Astrocyte (in vitro differentiated cells and primary cell): Measurements from ENCODE around the gene SPACA1. TPM values are rescaled to one million over a fixed set of nuclear protein-coding genes. Genes with fewer than 3 reads are reported as not detected.

Experiments used
- DNase-seq: peaks from one replicate; pipeline ENCODE4 v3.0.0-alpha.2; 2010; ENCODE audit warnings: low read depth
- FAIRE-seq: peaks from 2 replicates; lab custom pipeline; 2011; peaks lifted over from hg19 to GRCh38; lab: Jason Lieb, UNC
- H2AFZ ChIP-seq: 2 replicates; pipeline ENCODE4 v1.6.0; 2012; ENCODE audit warnings: low read depth, low read length, inconsistent platforms
- H3K27ac ChIP-seq: 2 replicates; pipeline ENCODE4 v1.5.1; 2011; ENCODE audit warnings: low read depth, low read length, inconsistent platforms
- H3K27me3 ChIP-seq: 2 replicates; pipeline ENCODE4 v1.6.0; 2011; ENCODE audit warnings: low read length, inconsistent platforms; ENCODE audit not compliant: insufficient read depth
- H3K36me3 ChIP-seq: 2 replicates; pipeline ENCODE4 v1.5.1; 2011; ENCODE audit warnings: low read length, inconsistent platforms; ENCODE audit not compliant: insufficient read depth
- H3K4me1 ChIP-seq: 2 replicates; pipeline ENCODE4 v1.5.1; 2011; ENCODE audit warnings: low read length, inconsistent platforms; ENCODE audit not compliant: insufficient read depth
- H3K4me2 ChIP-seq: 2 replicates; pipeline ENCODE4 v1.6.0; 2012; ENCODE audit warnings: low read length, inconsistent platforms
- H3K4me3 ChIP-seq: 2 replicates; pipeline ENCODE4 v1.5.1; 2011; ENCODE audit warnings: low read depth, mild to moderate bottlenecking, low read length, inconsistent platforms; ENCODE audit not compliant: insufficient read depth
- H3K79me2 ChIP-seq: 2 replicates; pipeline ENCODE4 v1.6.0; 2012; ENCODE audit warnings: mild to moderate bottlenecking, low read length, inconsistent platforms; ENCODE audit not compliant: insufficient read depth
- H3K9ac ChIP-seq: 2 replicates; pipeline ENCODE4 v1.6.0; 2012; ENCODE audit warnings: mild to moderate bottlenecking, low read length, inconsistent platforms
- H3K9me3 ChIP-seq: 2 replicates; pipeline ENCODE4 v1.5.1; 2012; ENCODE audit warnings: low read depth, mild to moderate bottlenecking, low read length, inconsistent platforms; ENCODE audit not compliant: insufficient read depth
- H4K20me1 ChIP-seq: 2 replicates; pipeline ENCODE4 v1.6.0; 2012; ENCODE audit warnings: low read length, inconsistent platforms; ENCODE audit not compliant: insufficient read depth
- H3K27ac Mint-ChIP-seq: one replicate; pipeline ENCODE4 v1.8.0; 2021; ENCODE audit warnings: mild to moderate bottlenecking, mixed read lengths; ENCODE audit not compliant: unreplicated experiment
- H3K27me3 Mint-ChIP-seq: one replicate; pipeline ENCODE4 v1.8.0; 2021; ENCODE audit warnings: low read depth, mixed read lengths; ENCODE audit not compliant: unreplicated experiment
- H3K36me3 Mint-ChIP-seq: one replicate; pipeline ENCODE4 v1.8.0; 2021; ENCODE audit warnings: low read depth, mixed read lengths; ENCODE audit not compliant: unreplicated experiment
- H3K4me1 Mint-ChIP-seq: one replicate; pipeline ENCODE4 v1.8.0; 2021; ENCODE audit warnings: low read depth, mixed read lengths; ENCODE audit not compliant: unreplicated experiment
- H3K4me3 Mint-ChIP-seq: one replicate; pipeline ENCODE4 v1.8.0; 2021; ENCODE audit warnings: mild to moderate bottlenecking, moderate library complexity, mixed read lengths; ENCODE audit not compliant: unreplicated experiment
- H3K9me3 Mint-ChIP-seq: one replicate; pipeline ENCODE4 v1.8.0; 2021; ENCODE audit warnings: mild to moderate bottlenecking, mixed read lengths; ENCODE audit not compliant: unreplicated experiment
- EZH2 ChIP-seq: IDR thresholded peaks from 2 replicates; pipeline ENCODE4 v1.6.1; 2012; ENCODE audit warnings: mild to moderate bottlenecking, low read length, inconsistent platforms; ENCODE audit not compliant: insufficient read depth
- total RNA-seq: library from RNA; stranded (reverse); gene quantifications from 2 replicates; pipeline ENCODE4 v1.2.1, GENCODE V29; 2021
- TF ChIP-seq, protein P1 (sequence below): IDR thresholded peaks from 2 replicates; pipeline ENCODE4 v1.5.1; 2011; ENCODE audit warnings: low read depth, mild to moderate bottlenecking, inconsistent platforms, low read length, moderate library complexity; ENCODE audit not compliant: insufficient read depth

The SPACA1 gene
- total RNA-seq, 1 donor from 2014 or later: not detected

- H3K4me3 ChIP-seq: no peak overlapping the region
- H3K4me2 ChIP-seq: no peak overlapping the region
- no peaks in the 10 kb centered on the region for H3K9me3 ChIP-seq
- TF ChIP-seq, protein P1, sequence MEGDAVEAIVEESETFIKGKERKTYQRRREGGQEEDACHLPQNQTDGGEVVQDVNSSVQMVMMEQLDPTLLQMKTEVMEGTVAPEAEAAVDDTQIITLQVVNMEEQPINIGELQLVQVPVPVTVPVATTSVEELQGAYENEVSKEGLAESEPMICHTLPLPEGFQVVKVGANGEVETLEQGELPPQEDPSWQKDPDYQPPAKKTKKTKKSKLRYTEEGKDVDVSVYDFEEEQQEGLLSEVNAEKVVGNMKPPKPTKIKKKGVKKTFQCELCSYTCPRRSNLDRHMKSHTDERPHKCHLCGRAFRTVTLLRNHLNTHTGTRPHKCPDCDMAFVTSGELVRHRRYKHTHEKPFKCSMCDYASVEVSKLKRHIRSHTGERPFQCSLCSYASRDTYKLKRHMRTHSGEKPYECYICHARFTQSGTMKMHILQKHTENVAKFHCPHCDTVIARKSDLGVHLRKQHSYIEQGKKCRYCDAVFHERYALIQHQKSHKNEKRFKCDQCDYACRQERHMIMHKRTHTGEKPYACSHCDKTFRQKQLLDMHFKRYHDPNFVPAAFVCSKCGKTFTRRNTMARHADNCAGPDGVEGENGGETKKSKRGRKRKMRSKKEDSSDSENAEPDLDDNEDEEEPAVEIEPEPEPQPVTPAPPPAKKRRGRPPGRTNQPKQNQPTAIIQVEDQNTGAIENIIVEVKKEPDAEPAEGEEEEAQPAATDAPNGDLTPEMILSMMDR: no peak
- TF ChIP-seq EZH2: no peak
- no peak overlapping the region for H3K9ac ChIP-seq
- Mint-ChIP-seq H3K27ac (no peak overlapping the region), H3K36me3 (no peaks in the 10 kb centered on the region), H3K4me1 (no peaks in the 10 kb centered on the region), H3K9me3 (no peaks in the 10 kb centered on the region), H3K27me3 (no peaks in the 10 kb centered on the region), H3K4me3 (no peak overlapping the region)
- FAIRE-seq (no peak), DNase-seq (no peak)
- H3K4me1 ChIP-seq: no peaks in the 10 kb centered on the region
- no peaks in the 10 kb centered on the region for H4K20me1 ChIP-seq
- H3K27me3 ChIP-seq: no peaks in the 10 kb centered on the region
- no peak overlapping the region for H3K27ac ChIP-seq
- no peaks in the 10 kb centered on the region for H3K36me3 ChIP-seq
- no peak overlapping the region for H2AFZ ChIP-seq
- H3K79me2 ChIP-seq: no peaks in the 10 kb centered on the region
Observed at GRCh38 chr6:88020439-88020838, 27.2 kb upstream of the SPACA1 start.

DNA sequence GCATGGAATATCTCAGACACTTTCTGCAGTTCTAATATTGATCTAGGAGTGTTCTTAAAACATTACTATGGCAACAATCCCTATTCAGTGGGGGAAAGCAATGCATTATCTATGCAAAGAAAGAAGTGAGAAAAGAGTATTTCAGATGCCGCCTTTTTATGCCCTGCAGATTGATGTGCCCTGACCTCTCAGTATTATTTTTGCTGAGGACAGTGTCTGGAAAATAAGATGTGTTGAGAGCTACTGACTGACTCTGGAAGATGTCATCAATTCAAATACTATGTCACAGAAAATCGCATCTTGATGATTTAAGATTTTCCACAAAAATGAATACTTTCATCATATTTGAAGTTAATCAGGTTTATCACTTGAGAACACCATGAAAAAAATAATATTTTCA is 22.9 kb upstream of the SPACA1 start:
- FAIRE-seq: no peak
- H3K4me3 Mint-ChIP-seq: no peak overlapping the region

GRCh38 chr6:88031550-88031949 is 16.1 kb upstream of the SPACA1 start:
- H3K4me1 Mint-ChIP-seq: no peaks in the 10 kb centered on the region
- H3K27ac ChIP-seq: no peak overlapping the region
- no peak overlapping the region for H3K9ac ChIP-seq
- no peaks in the 10 kb centered on the region for H4K20me1 ChIP-seq
- H3K36me3 ChIP-seq: no peaks in the 10 kb centered on the region
- H3K27ac Mint-ChIP-seq: no peak overlapping the region
- H2AFZ ChIP-seq: no peak overlapping the region
- no peak for TF ChIP-seq EZH2
- TF ChIP-seq, protein P1: no peak
- H3K4me3 ChIP-seq: no peak overlapping the region
- no peaks in the 10 kb centered on the region for H3K27me3 Mint-ChIP-seq
- no peaks in the 10 kb centered on the region for H3K79me2 ChIP-seq
- peaks cover 19% of the 10 kb centered on the region for H3K9me3 Mint-ChIP-seq
- H3K4me3 Mint-ChIP-seq: no peak overlapping the region
- H3K36me3 Mint-ChIP-seq: no peaks in the 10 kb centered on the region
- FAIRE-seq: no peak
- H3K4me2 ChIP-seq: no peak overlapping the region
- H3K9me3 ChIP-seq: peaks cover 2% of the 10 kb centered on the region
- H3K4me1 ChIP-seq: no peaks in the 10 kb centered on the region
- no peaks in the 10 kb centered on the region for H3K27me3 ChIP-seq
- DNase-seq: no peak

More for the DNA sequence above, 22.9 kb upstream of the SPACA1 start:
- H4K20me1 ChIP-seq: no peaks in the 10 kb centered on the region
- no peak for DNase-seq
- Mint-ChIP-seq H3K27ac (no peak overlapping the region), H3K9me3 (peaks cover 4% of the 10 kb centered on the region), H3K36me3 (no peaks in the 10 kb centered on the region), H3K4me1 (no peaks in the 10 kb centered on the region), H3K27me3 (no peaks in the 10 kb centered on the region)
- TF ChIP-seq EZH2: no peak
- TF ChIP-seq, protein P1: no peak
- H3K27ac ChIP-seq: no peak overlapping the region
- no peaks in the 10 kb centered on the region for H3K9me3 ChIP-seq
- no peaks in the 10 kb centered on the region for H3K79me2 ChIP-seq
- no peaks in the 10 kb centered on the region for H3K27me3 ChIP-seq
- H3K9ac ChIP-seq: no peak overlapping the region
- no peak overlapping the region for H3K4me3 ChIP-seq
- H3K36me3 ChIP-seq: no peaks in the 10 kb centered on the region
- H3K4me2 ChIP-seq: no peak overlapping the region
- no peaks in the 10 kb centered on the region for H3K4me1 ChIP-seq
- no peak overlapping the region for H2AFZ ChIP-seq
